ENCODE measurements around the gene COX6B2. TPM values are rescaled to one million over a fixed set of nuclear protein-coding genes. Genes with fewer than 3 reads are reported as not detected.

COX6B2 gene
- polyA plus RNA-seq, 1 experiment, result 0.16 TPM

DNA sequence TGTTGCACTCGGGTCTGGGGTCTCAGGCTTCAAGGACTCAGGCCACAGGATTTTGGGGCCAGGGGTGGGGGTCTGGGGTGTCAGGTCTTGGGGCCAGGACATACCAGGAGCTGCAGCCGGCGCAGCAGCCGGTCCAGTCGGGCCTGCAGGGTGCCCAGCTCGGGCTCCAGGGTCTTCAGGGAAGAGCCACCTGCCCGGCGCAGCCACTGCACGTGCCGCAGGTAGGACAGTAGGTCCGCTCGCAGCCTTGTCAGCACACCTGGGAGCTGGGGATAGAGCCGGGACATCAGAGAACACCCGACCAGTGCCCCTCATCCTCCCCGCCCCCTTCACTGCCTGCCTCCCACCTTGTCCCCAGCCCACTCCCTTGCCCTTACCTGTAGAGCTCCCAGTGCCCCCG lies 13.6 kb upstream of the COX6B2 start:
- DNase-seq (ENCODE audit: low read depth, low spot score), result no peak
- ChIA-PET POLR2A (interaction anchor here (0.5 to 3.0 kb wide), 6 partner anchors 16 to 210 kb away, joined by 3 to 27 read pairs (median 12); partner anchors contain the start of genes KMT5C, TMEM238, TNNI3 and UBE2S), CTCF (no interaction called here)
- no peak for TF ChIP-seq CTCF (IDR thresholded peaks at IDR 0.05; ENCODE audit: low read depth, low read length)
- Histone ChIP-seq H3K27ac (ENCODE audit: low read depth, low read length) (peak overlapping the region; percentile 75), H3K4me3 (ENCODE audit: low read depth, low read length) (peak overlapping the region; percentile 62), H3K27me3 (ENCODE audit: control insufficient read depth, insufficient read depth, low read length) (no peaks in the 10 kb centered on the region), H3K9me3 (ENCODE audit: control insufficient read depth, insufficient read depth, low read length) (no peaks in the 10 kb centered on the region; the same call in 1 of the 2 replicates)

GRCh38 chr19:55366790-55367189 lies 12.3 kb upstream of the COX6B2 start:
- no peak for TF ChIP-seq CTCF (IDR thresholded peaks at IDR 0.05; ENCODE audit: low read depth, low read length)
- H3K9me3 ChIP-seq (ENCODE audit: control insufficient read depth, insufficient read depth, low read length), result no peaks in the 10 kb centered on the region; the same call in 1 of the 2 replicates
- no peak for DNase-seq (ENCODE audit: low read depth, low spot score)
- H3K27me3 ChIP-seq (ENCODE audit: control insufficient read depth, insufficient read depth, low read length), result no peaks in the 10 kb centered on the region
- ChIA-PET CTCF (no interaction called here), POLR2A (no interaction called here)
- no peak overlapping the region for H3K27ac ChIP-seq (ENCODE audit: low read depth, low read length)
- no peak overlapping the region for H3K4me3 ChIP-seq (ENCODE audit: low read depth, low read length)

DNA sequence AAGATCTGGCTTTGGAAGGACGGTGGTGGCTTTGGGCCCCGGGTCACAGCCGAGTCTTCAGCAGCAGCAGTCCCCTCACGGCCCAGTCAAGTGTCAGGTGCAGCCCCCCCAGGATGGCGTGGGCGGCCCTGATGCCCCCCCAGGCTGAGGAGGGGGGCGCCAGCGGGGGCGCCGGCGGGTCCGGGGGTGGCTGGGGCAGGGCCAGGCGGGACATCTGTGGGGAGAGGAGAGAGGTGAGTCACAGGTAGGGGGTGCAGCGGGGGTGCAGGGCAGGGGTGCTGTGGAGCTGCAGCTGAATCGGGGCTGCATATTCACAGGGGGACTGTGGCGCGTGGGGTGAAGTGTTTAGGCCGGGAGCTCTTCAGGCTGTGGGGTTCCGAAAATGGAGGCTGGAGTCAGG lies 11.4 kb upstream of the COX6B2 start:
- no peak overlapping the region for H3K4me3 ChIP-seq (ENCODE audit: low read depth, low read length)
- H3K9me3 ChIP-seq (ENCODE audit: control insufficient read depth, insufficient read depth, low read length), result no peaks in the 10 kb centered on the region; the same call in 1 of the 2 replicates
- POLR2A ChIA-PET, result no interaction called here
- H3K27me3 ChIP-seq (ENCODE audit: control insufficient read depth, insufficient read depth, low read length), result no peaks in the 10 kb centered on the region
- no peak for TF ChIP-seq CTCF (IDR thresholded peaks at IDR 0.05; ENCODE audit: low read depth, low read length)
- no peak for DNase-seq (ENCODE audit: low read depth, low spot score)
- no peak overlapping the region for H3K27ac ChIP-seq (ENCODE audit: low read depth, low read length)
- CTCF ChIA-PET, result no interaction called here

DNA sequence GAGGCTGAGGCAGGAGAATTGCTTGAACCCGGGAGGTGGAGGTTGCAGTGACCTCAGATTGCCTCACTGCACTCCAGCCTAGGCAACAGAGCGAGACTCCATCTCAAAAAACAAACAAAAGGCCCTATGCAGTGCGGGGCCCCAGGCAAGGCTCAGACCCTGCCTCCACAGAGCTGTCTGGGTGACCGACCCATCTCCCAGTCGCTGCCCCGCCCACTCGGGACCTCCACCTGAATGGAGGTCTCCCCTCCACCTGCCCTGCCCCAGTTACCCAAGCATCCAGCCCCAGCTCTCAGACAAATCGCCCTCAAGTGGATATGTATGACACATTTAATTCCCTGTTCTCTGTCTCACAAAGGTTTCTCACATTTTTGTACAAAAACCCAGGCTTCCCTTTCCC lies 10.7 kb upstream of the COX6B2 start:
- TF ChIP-seq CTCF (IDR thresholded peaks at IDR 0.05; ENCODE audit: low read depth, low read length), result no peak
- H3K9me3 ChIP-seq (ENCODE audit: control insufficient read depth, insufficient read depth, low read length), result no peaks in the 10 kb centered on the region; the same call in 1 of the 2 replicates
- no peak overlapping the region for H3K27ac ChIP-seq (ENCODE audit: low read depth, low read length)
- no peak overlapping the region for H3K4me3 ChIP-seq (ENCODE audit: low read depth, low read length)
- no peaks in the 10 kb centered on the region for H3K27me3 ChIP-seq (ENCODE audit: control insufficient read depth, insufficient read depth, low read length)
- POLR2A ChIA-PET, result interaction anchor here (0.5 kb wide), 1 partner anchor 37 kb away, joined by 7 read pairs; no protein-coding TSS in a partner anchor
- CTCF ChIA-PET, result no interaction called here
- no peak for DNase-seq (ENCODE audit: low read depth, low spot score)

- Histone ChIP-seq H3K27ac (ENCODE audit: low read depth, low read length) (no peak within 1 kb of the TSS), H3K4me3 (ENCODE audit: low read depth, low read length) (no peak within 1 kb of the TSS), H3K9me3 (ENCODE audit: control insufficient read depth, insufficient read depth, low read length) (peaks cover 4% of the 10 kb centered on the region; the same call in 1 of the 2 replicates), H3K27me3 (ENCODE audit: control insufficient read depth, insufficient read depth, low read length) (peaks cover 1% of the 10 kb centered on the region)
- ChIA-PET CTCF (no interaction called here), POLR2A (interaction anchor here (0.9 to 2.2 kb wide), 6 partner anchors 11 to 222 kb away, joined by 3 to 10 read pairs (median 4); partner anchors contain the start of genes KMT5C, TMEM238 and UBE2S)
- no peak for TF ChIP-seq CTCF (IDR thresholded peaks at IDR 0.05; ENCODE audit: low read depth, low read length)
- DNase-seq (ENCODE audit: low read depth, low spot score), result no peak
Measured at GRCh38 chr19:55362990-55363716, 8.6 kb upstream of the COX6B2 start, which contains the start of gene GARIN5B. Gene GARIN5B, minus strand, starts transcription at chr19:55363260. Its CDS starts 194 bp downstream, at chr19:55363066.

All from AG04450 (cell line).